CD14-positive monocyte (primary cell): Measurements from ENCODE around the gene OSBPL6. TPM values are rescaled to one million over a fixed set of nuclear protein-coding genes. Genes with fewer than 3 reads are reported as not detected.

Experiments used
- DNase-seq, 3 donors: peaks; one replicate each; pipeline ENCODE4 v3.0.0-alpha.2; 2011 to 2022
- H2AFZ ChIP-seq: 2 replicates; pipeline ENCODE4 v1.6.0; 2012; ENCODE audit warnings: mild to moderate bottlenecking, low read depth, low read length, inconsistent platforms; ENCODE audit not compliant: insufficient read depth, poor library complexity, severe bottlenecking
- H3K27ac ChIP-seq, 2 donors: 1 replicate in 1 of 2; 2 replicates in 1 of 2; pipeline ENCODE4 v1.5.1; 2012 to 2013; ENCODE audit warnings: low read length in 2 of 2, control low read depth in 1 of 2, inconsistent platforms in 1 of 2, low read depth in 1 of 2, mild to moderate bottlenecking in 1 of 2
- H3K27me3 ChIP-seq, 2 donors: one replicate each; pipeline versions ENCODE4 v1.6.0 to v1.6.1; 2011 to 2013; ENCODE audit warnings: low read length in 2 of 2; ENCODE audit not compliant: control insufficient read depth in 2 of 2, insufficient read depth in 2 of 2
- H3K36me3 ChIP-seq, 2 donors: replicated peaks in 1 of 2; 1 replicate in 1 of 2; 2 replicates in 1 of 2; pipeline versions ENCODE4 v1.5.1 to v1.6.1; 2012 to 2013; ENCODE audit warnings: low read length in 2 of 2, control low read depth in 1 of 2, inconsistent platforms in 1 of 2, mild to moderate bottlenecking in 1 of 2; ENCODE audit not compliant: insufficient read depth in 2 of 2, control insufficient read depth in 1 of 2
- H3K4me1 ChIP-seq, 2 donors: 1 replicate in 1 of 2; 2 replicates in 1 of 2; pipeline versions ENCODE4 v1.5.1 to v1.6.1; 2012 to 2013; ENCODE audit warnings: low read length in 2 of 2, control low read depth in 1 of 2, inconsistent platforms in 1 of 2, mild to moderate bottlenecking in 1 of 2, moderate library complexity in 1 of 2; ENCODE audit not compliant: insufficient read depth in 2 of 2, control insufficient read depth in 1 of 2
- H3K4me2 ChIP-seq: replicated peaks from 2 replicates; pipeline ENCODE3; 2012; ENCODE audit warnings: low read length, moderate library complexity, mild to moderate bottlenecking; ENCODE audit not compliant: poor library complexity, severe bottlenecking; ENCODE audit errors: extremely low read depth
- H3K4me3 ChIP-seq, 3 experiments: fragments of 200-600 bp in 1 of 3; sonication (generic) in 1 of 3; replicated peaks in 1 of 3; 1 replicate in 2 of 3; 2 replicates in 1 of 3; pipeline ENCODE4 v1.5.1; 2011 to 2013; ENCODE audit warnings: low read length in 3 of 3, mild to moderate bottlenecking in 3 of 3, control low read depth in 2 of 3, low read depth in 2 of 3, inconsistent platforms in 1 of 3, moderate library complexity in 1 of 3
- H3K79me2 ChIP-seq: 2 replicates; pipeline ENCODE4 v1.6.0; 2012; ENCODE audit warnings: mild to moderate bottlenecking, control low read depth, inconsistent platforms, low read length, moderate library complexity; ENCODE audit not compliant: insufficient read depth
- H3K9ac ChIP-seq: 2 replicates; pipeline ENCODE4 v1.6.0; 2017; ENCODE audit warnings: low read length, mild to moderate bottlenecking; ENCODE audit not compliant: insufficient read depth, poor library complexity, severe bottlenecking
- H3K9me3 ChIP-seq, 2 donors: replicated peaks in 1 of 2; 1 replicate in 1 of 2; 2 replicates in 1 of 2; pipeline versions ENCODE4 v1.5.1 to v1.6.1; 2012 to 2013; ENCODE audit warnings: low read length in 2 of 2, control low read depth in 1 of 2; ENCODE audit not compliant: control insufficient read depth in 1 of 2, insufficient read depth in 1 of 2
- H4K20me1 ChIP-seq: 2 replicates; pipeline ENCODE4 v1.6.0; 2012; ENCODE audit warnings: mild to moderate bottlenecking, low read length, control low read depth, moderate library complexity; ENCODE audit not compliant: insufficient read depth
- H3K27ac Mint-ChIP-seq, 7 donors: one replicate each; pipeline ENCODE4 v1.8.0; 2020; ENCODE audit warnings: mild to moderate bottlenecking in 7 of 7, mixed read lengths in 7 of 7, moderate library complexity in 6 of 7, inconsistent platforms in 2 of 7
- H3K27me3 Mint-ChIP-seq, 3 donors: one replicate each; pipeline ENCODE4 v1.8.0; 2021 to 2022; ENCODE audit warnings: low read depth in 3 of 3, mild to moderate bottlenecking in 3 of 3, mixed read lengths in 3 of 3, moderate library complexity in 3 of 3, inconsistent platforms in 1 of 3
- H3K36me3 Mint-ChIP-seq, 2 donors: one replicate each; pipeline ENCODE4 v1.8.0; 2020; ENCODE audit warnings: mixed read lengths in 2 of 2, inconsistent platforms in 1 of 2, mild to moderate bottlenecking in 1 of 2
- H3K4me1 Mint-ChIP-seq: one replicate; pipeline ENCODE4 v1.8.0; 2020; ENCODE audit warnings: mild to moderate bottlenecking, mixed read lengths
- H3K4me3 Mint-ChIP-seq, 2 donors: one replicate each; pipeline ENCODE4 v1.8.0; 2020; ENCODE audit warnings: mild to moderate bottlenecking in 2 of 2, mixed read lengths in 2 of 2, moderate library complexity in 1 of 2
- H3K9me3 Mint-ChIP-seq, 7 donors: one replicate each; pipeline ENCODE4 v1.8.0; 2020 to 2022; ENCODE audit warnings: mixed read lengths in 7 of 7, mild to moderate bottlenecking in 6 of 7, moderate library complexity in 6 of 7, inconsistent platforms in 2 of 7
- CTCF ChIP-seq: fragments of 200-600 bp; IDR thresholded peaks from one replicate; pipeline ENCODE4 v1.8.0; 2022; ENCODE audit warnings: antibody characterized with exemption, mild to moderate bottlenecking
- WGBS: methylation state at CpG from one replicate; pipeline ENCODE4 v1.1.5; 2013; ENCODE audit warnings: missing lambda C conversion rate; ENCODE audit not compliant: insufficient coverage; 5-methylcytosine and 5-hydroxymethylcytosine counted together
- intact Hi-C, 2 donors: fragments of 100-400 bp; cut with micrococcal nuclease; formaldehyde crosslinking; loops; one replicate each; pipeline versions ENCODE4 v1.15.0 to v1.15.1; 2023
- polyA plus RNA-seq, 3 donors: library from polyadenylated mRNA; depleted of rRNA in 1 of 3; unstranded in 2 of 3; stranded (reverse) in 1 of 3; fragments of 300-500 nt in 2 of 3; fragments of >200 nt in 1 of 3; fragmentation: Illumina TruSeq in 2 of 3; gene quantifications; 1 replicate in 2 of 3; 2 replicates in 1 of 3; pipeline ENCODE4 v1.2.3, GENCODE V29; 2012 to 2021

OSBPL6 gene
- polyA plus RNA-seq, 3 donors: not detected

GRCh38 chr2:178394859-178395258 lies 200.5 kb downstream of the OSBPL6 start:
- no peak overlapping the region for H3K9ac ChIP-seq
- DNase-seq: no peak

GRCh38 chr2:178395295-178395694 lies 201.0 kb downstream of the OSBPL6 start:
- no peak overlapping the region for H3K9ac ChIP-seq
- H4K20me1 ChIP-seq: no peaks in the 10 kb centered on the region
- H3K9me3 Mint-ChIP-seq: no peaks in the 10 kb centered on the region
- H2AFZ ChIP-seq: no peak overlapping the region
- H3K27me3 Mint-ChIP-seq: peaks cover 1 to 5% (median 3%) of the 10 kb centered on the region in 3 donors
- no peaks in the 10 kb centered on the region for H3K27me3 ChIP-seq
- H3K4me1 Mint-ChIP-seq: peaks cover 3% of the 10 kb centered on the region
- WGBS: no CpG with 5 or more reads among the region's 2 CpGs
- H3K9me3 ChIP-seq: no peaks in the 10 kb centered on the region
- no peaks in the 10 kb centered on the region for H3K36me3 ChIP-seq
- H3K36me3 Mint-ChIP-seq: no peaks in the 10 kb centered on the region
- H3K4me3 Mint-ChIP-seq: no peak overlapping the region
- no peak for TF ChIP-seq CTCF
- H3K4me2 ChIP-seq: no peak overlapping the region
- H3K79me2 ChIP-seq: no peaks in the 10 kb centered on the region
- no peaks in the 10 kb centered on the region for H3K4me1 ChIP-seq
- no peak for DNase-seq
- H3K4me3 ChIP-seq: no peak overlapping the region
- no peak overlapping the region for H3K27ac ChIP-seq
- intact Hi-C loops: no loop called here
- H3K27ac Mint-ChIP-seq: no peak overlapping the region

More at GRCh38 chr2:178394859-178395258, 200.5 kb downstream of the OSBPL6 start:
- Mint-ChIP-seq H3K4me1 (peaks cover 3% of the 10 kb centered on the region), H3K27me3 (peaks cover 1 to 7% (median 3%) of the 10 kb centered on the region in 3 donors), H3K9me3 (no peaks in the 10 kb centered on the region), H3K4me3 (no peak overlapping the region), H3K27ac (no peak overlapping the region), H3K36me3 (no peaks in the 10 kb centered on the region)
- Histone ChIP-seq H3K4me3 (no peak overlapping the region), H3K36me3 (no peaks in the 10 kb centered on the region), H2AFZ (no peak overlapping the region), H3K9me3 (no peaks in the 10 kb centered on the region), H3K27me3 (no peaks in the 10 kb centered on the region), H3K27ac (no peak overlapping the region), H3K4me1 (no peaks in the 10 kb centered on the region), H3K79me2 (no peaks in the 10 kb centered on the region), H4K20me1 (no peaks in the 10 kb centered on the region), H3K4me2 (no peak overlapping the region)
- intact Hi-C loops: no loop called here
- no peak for TF ChIP-seq CTCF
